ENCODE data around the gene TRAP1. TPM values are rescaled to one million over a fixed set of nuclear protein-coding genes. Genes with fewer than 3 reads are reported as not detected.

TRAP1 gene
- total RNA-seq, result 76.1 TPM

DNA sequence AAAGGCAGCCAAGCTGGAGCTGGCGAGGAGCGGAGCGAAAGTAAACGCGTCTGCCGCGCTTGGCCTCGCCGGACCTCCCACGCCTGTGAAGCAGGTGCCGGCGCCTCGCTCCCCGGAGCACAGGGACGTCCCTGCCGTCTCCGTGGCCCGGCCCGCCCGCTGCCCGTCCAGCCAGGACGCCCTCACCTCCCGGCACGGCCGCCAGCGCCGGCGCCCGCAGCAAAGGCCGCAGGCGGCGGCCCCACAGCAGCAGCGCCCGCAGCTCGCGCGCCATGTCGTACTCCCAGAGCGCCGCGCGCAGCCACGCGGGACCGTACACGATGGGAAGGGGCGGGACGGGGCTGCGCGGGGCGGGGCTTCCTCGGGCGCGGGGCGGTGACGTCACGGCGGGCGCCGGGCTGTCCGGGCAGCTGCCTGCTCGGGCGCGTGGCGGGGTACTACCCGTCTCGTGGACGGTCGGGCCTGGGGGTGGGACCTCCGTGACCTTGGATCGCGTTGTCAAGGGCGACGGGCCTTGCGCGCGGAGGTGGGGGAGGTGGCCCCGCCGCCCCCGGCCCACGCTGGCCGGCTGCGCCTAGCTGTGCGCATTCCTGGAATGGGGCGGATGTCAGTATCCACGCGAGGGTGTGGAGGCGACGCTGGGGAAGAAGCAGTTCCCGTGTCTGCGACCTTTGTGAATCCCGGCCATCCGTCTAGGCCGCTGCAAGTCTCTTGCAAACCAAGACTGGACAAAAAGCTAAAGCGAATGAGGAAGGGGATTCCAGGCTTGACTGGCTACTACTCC, at the start of gene TRAP1:
TRAP1 (minus strand) TSS at position 290 of the 784 bp plus-strand sequence; CDS start at position 274, 16 bp downstream.
- DNase-seq, result peak; percentile 69

- no peak for DNase-seq
Measured at GRCh38 chr16:3766177-3766576, 48.9 kb upstream of the TRAP1 start.

GRCh38 chr16:3764409-3764808, 47.1 kb upstream of the TRAP1 start:
- no peak for DNase-seq

- DNase-seq, result no peak
Measured at GRCh38 chr16:3762107-3762750, 44.9 kb upstream of the TRAP1 start.

DNA sequence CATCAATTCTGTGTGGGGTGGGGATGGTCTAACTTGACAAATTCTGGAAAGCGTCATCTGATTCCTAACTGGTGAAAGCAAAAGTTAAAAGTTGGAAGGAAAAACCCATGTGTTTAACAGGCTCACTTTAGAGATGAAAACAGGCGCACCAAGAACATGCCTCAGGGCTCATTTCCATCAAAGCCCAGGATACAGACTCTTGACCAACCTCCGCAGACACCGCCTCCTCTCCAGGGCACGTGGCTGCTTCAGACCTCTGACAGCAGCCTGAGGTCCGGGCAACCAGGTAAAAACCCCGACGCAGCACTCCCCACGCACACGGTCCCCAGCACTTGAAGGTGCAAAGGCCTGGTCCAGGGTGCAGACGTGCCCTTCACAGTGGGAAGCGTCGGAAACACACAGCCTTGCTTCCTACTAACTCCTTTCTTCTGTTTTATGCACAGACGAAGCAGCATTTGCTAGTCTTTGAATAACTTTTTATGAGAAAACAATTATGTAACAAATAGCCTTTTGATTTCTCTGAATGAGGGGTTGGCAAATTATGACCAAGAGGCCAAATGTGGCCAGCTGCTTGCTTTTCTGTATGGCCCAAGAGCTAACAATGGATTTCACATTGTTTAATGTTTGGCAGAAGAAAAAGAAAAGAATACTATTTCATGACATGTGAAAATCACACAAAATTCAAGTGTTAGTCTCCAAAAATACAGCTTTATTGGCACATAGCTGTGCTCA, 44.2 kb upstream of the TRAP1 start:
- DNase-seq, result no peak

- no peak for DNase-seq
Measured at GRCh38 chr16:3760518-3760917, 43.2 kb upstream of the TRAP1 start.

- no peak for DNase-seq
Measured at GRCh38 chr16:3759736-3760135, 42.4 kb upstream of the TRAP1 start.

- no peak for DNase-seq
Measured at GRCh38 chr16:3756113-3756512, 38.8 kb upstream of the TRAP1 start.

- no peak for DNase-seq
Measured at GRCh38 chr16:3755249-3755648, 37.9 kb upstream of the TRAP1 start.

DNA sequence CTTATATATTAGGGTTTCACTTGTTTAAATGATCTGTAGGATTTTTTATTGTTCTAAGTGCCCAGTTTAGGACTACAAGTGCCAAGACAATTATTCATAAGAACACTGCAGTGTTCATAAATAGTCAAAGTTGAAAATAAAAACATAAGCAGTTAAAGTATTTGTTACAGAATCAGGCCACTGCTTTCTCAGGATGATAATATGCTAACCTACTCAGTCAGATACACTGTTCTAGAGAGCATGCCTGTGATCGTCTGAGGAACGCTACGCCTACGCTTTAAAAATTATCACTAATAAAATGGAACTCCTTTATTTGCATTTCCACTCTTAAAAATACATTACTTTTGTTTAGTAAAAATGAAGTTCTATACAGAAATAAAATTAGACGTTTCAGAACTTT, 37.4 kb upstream of the TRAP1 start:
- DNase-seq, result no peak

- DNase-seq, result no peak
Measured at GRCh38 chr16:3754081-3754703, 36.9 kb upstream of the TRAP1 start.

DNA sequence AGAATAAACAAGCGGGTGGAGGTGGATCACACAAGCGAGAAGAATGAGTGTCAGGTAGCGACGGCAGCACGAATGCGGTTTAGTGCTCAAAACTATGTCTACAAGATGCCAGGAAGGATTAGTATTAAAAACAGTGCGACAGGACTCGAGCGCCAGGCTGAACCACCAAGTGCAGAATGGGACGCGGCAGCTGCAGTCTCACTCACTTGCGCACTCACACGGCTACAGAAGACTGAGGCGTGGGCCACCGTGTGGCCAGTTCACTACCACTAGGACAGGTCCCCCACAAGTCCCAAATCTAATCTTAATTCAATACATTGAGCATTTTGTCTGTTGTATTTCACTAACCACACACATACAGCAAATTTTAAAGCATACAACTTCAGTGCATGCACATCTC, 35.7 kb upstream of the TRAP1 start:
- DNase-seq, result no peak

GRCh38 chr16:3751878-3752277, 34.6 kb upstream of the TRAP1 start:
- no peak for DNase-seq

DNA sequence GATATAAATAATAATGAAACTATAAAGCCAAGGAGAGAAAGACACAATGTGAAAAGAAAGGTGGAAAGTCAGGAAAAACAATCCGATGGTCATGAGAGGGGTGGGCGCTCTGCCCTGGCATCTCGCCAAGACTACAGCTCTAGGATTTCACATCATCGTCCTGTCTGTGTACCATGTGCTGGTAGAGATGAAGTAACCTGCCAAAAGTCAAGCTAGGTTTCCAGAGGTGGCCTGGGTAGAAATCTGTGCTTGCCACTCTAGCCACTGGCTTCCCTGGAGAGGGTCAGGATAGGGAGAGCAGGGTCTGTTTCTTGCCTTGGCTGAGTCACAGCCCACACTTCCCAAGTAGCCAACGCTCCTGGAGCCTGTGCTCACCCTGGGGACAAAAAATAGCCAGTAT, 31.0 kb upstream of the TRAP1 start:
- DNase-seq, result no peak

DNA sequence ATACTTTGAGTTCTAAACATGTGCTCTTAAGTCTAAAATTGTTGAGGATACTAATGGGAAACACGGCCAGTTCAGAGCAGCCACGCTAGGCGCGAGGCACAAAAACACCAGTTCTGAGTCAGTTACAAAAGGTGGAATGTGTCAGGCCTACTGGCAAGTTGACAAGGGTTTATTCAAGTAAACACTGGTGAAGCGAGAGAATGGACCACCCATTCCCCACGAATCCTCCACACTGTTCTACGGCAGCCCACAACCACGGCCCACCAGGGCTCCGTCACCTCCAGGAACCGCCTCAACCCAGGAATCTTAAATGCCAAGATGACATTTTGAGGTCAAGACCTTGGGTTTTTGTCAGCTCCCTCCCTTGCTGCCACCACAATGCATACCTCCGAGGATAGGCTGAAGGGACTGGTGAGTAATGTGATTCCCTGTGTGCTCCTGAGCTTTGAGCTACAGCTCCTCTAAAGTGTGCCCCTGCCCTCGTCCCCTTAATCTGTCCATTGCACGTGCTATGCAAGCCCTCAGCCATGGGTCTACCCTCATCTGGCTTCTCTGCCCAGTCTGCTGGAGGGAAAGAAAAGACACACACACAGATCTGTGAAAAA, 28.5 kb upstream of the TRAP1 start:
- DNase-seq, result no peak

GRCh38 chr16:3744018-3744417, 26.7 kb upstream of the TRAP1 start:
- DNase-seq, result no peak

DNA sequence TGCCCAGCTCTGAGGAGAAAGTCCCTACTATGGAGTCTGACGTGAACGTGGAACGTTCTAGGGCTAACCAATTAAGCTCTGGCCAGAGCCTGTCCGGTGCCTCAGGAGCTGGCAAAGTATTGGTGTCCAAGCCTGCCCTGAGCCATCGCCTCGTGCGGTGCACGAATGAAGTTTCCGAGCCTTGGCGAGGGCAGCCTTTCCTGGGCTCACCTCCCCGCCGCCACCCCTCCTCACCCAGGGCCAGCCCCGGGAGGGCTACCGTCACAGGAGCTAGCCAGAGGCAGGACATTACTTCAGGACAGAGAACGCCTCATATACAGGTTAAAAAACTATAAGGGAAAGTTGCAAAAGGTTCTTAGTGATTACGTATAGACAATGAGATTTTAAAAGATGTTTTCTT, 23.6 kb upstream of the TRAP1 start:
- no peak for DNase-seq

DNA sequence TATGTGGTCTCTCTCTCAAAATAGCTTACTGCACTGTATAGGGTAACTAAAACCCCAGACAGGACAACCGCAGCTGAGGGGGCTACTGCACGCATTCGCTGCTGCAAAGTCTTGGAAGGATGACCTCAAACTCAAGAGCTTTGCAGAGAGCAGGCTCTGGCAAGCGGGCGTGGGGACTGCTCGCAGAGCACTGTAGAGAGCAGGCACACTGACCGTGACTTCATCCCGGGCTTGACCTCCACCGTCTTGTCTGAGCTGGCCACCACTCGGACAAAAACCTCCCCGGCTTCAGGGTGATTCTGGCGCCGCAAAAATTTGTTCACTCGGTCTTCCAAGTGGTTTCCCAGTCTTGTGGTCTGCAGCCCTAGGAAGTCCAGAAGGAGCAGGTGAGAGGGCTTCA, 22.9 kb upstream of the TRAP1 start:
- no peak for DNase-seq

DNA sequence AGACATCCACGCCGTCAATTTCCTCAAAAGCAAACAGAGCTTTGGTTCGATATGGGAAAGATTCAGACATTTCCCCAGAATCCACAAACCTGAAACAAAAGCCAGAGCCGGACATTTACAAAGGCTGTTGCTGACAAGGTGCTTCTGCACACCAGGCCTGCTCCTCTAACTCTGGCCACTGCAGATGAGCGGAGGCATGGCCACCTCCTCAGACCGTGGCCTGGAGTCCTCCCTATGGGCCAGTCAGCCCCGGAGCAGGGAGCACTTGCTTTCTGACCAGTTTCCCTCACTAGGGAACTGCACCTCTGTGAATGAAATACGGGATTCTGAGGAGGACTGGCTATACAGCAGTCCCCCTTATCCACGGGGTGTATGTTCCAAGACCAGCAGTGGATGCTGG, 22.3 kb upstream of the TRAP1 start:
- no peak for DNase-seq

DNA sequence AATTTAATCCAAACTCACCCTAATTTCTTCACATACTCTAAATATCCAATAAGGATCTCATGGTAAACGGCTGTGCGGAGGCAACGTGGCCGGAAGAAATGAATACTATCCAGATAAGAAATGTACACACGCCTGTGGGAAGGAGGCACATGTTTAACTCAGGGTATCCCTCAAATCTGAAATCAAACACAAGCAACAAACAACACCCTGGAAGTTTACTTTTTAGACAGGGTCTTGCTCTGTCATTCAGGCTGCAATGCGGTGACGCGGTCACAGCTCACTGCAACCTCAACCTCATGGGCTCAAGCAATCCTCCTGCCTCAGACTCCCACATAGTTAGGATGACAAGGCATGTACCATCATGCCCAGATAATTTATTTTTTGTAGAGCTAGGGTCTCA, 21.2 kb upstream of the TRAP1 start:
- DNase-seq, result no peak

DNA sequence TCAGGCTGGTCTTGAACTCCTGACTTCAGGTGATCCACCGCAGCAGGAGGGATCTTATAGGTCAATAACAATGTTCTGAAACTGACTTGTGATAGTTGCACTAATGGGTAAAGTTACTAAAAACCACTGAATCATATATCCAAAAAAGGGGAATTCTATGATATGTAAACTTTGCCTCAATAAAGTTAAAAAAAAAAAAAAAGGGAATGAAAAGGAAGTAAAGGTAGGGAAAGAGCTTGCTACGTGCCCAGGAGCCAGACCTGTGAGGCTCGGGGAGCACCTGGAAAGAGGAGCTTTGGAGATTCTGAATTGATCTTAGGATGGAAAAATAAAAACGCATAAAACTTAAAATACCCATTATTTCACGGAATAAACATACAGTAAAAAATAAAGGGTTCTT, 20.8 kb upstream of the TRAP1 start:
- DNase-seq, result no peak

- no peak for DNase-seq
Measured at GRCh38 chr16:3737181-3737580, 19.9 kb upstream of the TRAP1 start.

GRCh38 chr16:3736116-3736515, 18.8 kb upstream of the TRAP1 start:
- no peak for DNase-seq
